NB4 (cell line): ENCODE data around the gene MELTF.

ENCODE experiments used
- CTCF ChIP-seq: IDR thresholded peaks from one replicate; pipeline ENCODE4 v1.5.1; 2012; ENCODE audit warnings: low read depth, low read length
- MAX ChIP-seq: IDR thresholded peaks from 2 replicates; pipeline ENCODE4 v1.6.1; 2011; ENCODE audit warnings: low read depth, low read length
- POLR2A ChIP-seq: IDR thresholded peaks from 2 replicates; pipeline ENCODE4 v1.6.1; 2011; ENCODE audit warnings: mild to moderate bottlenecking; ENCODE audit not compliant: insufficient read length; ENCODE audit errors: extremely low read depth

GRCh38 chr3:197012540-197012883 is 17.1 kb downstream of the MELTF start:
- no peak for TF ChIP-seq POLR2A
- no peak for TF ChIP-seq CTCF
- no peak for TF ChIP-seq MAX
